22Rv1 (cell line): ENCODE data around the gene PRPS2.

ENCODE experiments used
- H3K27ac ChIP-seq: fragments of 450-650 bp; 2 replicates; pipeline ENCODE4 v1.5.1; 2017
- CTCF ChIP-seq: fragments of 450-650 bp; IDR thresholded peaks from 2 replicates; pipeline ENCODE4 v1.5.1; 2017; ENCODE audit warnings: mild to moderate bottlenecking
- ZFX ChIP-seq: fragments of 450-650 bp; IDR thresholded peaks from 2 replicates; pipeline ENCODE4 v1.6.1; 2017; ENCODE audit warnings: antibody characterized with exemption, borderline replicate concordance

PRPS2 gene

GRCh38 chrX:12843061-12843667 lies 52.0 kb downstream of the PRPS2 start:
- no peak for TF ChIP-seq ZFX
- TF ChIP-seq CTCF, result no peak
- no peak overlapping the region for H3K27ac ChIP-seq

GRCh38 chrX:12843668-12844279 lies 52.6 kb downstream of the PRPS2 start:
- no peak for TF ChIP-seq ZFX
- TF ChIP-seq CTCF, result no peak
- H3K27ac ChIP-seq, result no peak overlapping the region

- no peak overlapping the region for H3K27ac ChIP-seq
- TF ChIP-seq CTCF (no peak), ZFX (no peak)
These were observed 53.1 kb downstream of the PRPS2 start for GRCh38 chrX:12844319-12844718.

- TF ChIP-seq CTCF (no peak), ZFX (no peak)
- no peak overlapping the region for H3K27ac ChIP-seq
These were observed 74.1 kb downstream of the PRPS2 start for GRCh38 chrX:12865359-12865758.

GRCh38 chrX:12866451-12867377 lies 75.5 kb downstream of the PRPS2 start, which contains the start of gene TLR7:
TSS of gene TLR7 (plus strand) at chrX:12867072. CDS start at chrX:12867579, 507 bp downstream.
- H3K27ac ChIP-seq, result no peak within 1 kb of the TSS

DNA sequence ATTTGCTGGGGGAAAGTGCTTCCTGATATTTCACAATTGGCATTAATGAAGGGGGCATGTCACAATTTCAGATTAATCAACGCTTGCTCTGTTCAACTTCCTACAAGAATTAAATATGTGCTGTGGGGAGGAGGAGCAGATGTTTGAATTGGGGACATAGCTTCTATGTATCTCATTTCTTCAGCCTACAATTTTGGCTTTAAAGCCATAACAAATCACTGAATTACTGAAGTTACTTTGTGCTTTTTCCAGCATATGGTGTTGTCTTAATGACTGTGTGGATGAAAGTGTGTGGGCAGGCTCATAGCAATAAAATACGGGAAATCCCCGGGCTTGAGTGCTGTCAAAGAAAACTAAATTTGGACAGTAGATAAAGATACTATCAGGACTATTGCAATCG lies 76.5 kb downstream of the PRPS2 start:
- no peak overlapping the region for H3K27ac ChIP-seq
- no peak for TF ChIP-seq CTCF
- TF ChIP-seq ZFX, result no peak

More at GRCh38 chrX:12866451-12867377, 75.5 kb downstream of the PRPS2 start, which contains the start of gene TLR7:
- no peak for TF ChIP-seq CTCF
- TF ChIP-seq ZFX, result no peak
